HepG2 (cell line): Measurements from ENCODE around the gene MRPL36. TPM values are rescaled to one million over a fixed set of nuclear protein-coding genes. Genes with fewer than 3 reads are reported as not detected.

ENCODE experiments used
- ATAC-seq: fragments of 200-7000 bp; cut with Tn5 transposase; 3 replicates; pipeline ENCODE4 v1.9.1; 2020; ENCODE audit warnings: mild to moderate bottlenecking, moderate library complexity
- BruUV-seq: library from RNA; stranded (reverse); fragments of 400-500 nt; replicated peaks from 2 replicates; lab custom pipeline; 2021; lab: Mats Ljungman, UMichigan
- CTCF ChIA-PET: fragments of 300-600 bp; formaldehyde crosslinking; extraction: SDS; loops from one replicate; lab custom pipeline; 2021; ENCODE audit warnings: low total read pairs, inconsistent platforms, low intra/inter-chr PET ratio; lab: Yijun Ruan, JAX
- POLR2A ChIA-PET: fragments of 350-600 bp; sonication (Branson Sonifier 250); formaldehyde crosslinking; loops from one replicate; lab custom pipeline; 2020; ENCODE audit warnings: antibody characterized with exemption, inconsistent platforms; lab: Yijun Ruan, JAX
- DNase-seq: peaks from one replicate; pipeline ENCODE4 v3.0.0-alpha.2; 2015; ENCODE audit warnings: low spot score
- FAIRE-seq: peaks from 3 replicates; lab custom pipeline; 2011; peaks lifted over from hg19 to GRCh38; lab: Jason Lieb, UNC
- H2AFZ ChIP-seq: one replicate; pipeline ENCODE4 v1.6.1; 2011; ENCODE audit warnings: low read length, inconsistent platforms
- H3K27ac ChIP-seq: fragments of 300-600 bp; 3 replicates; pipeline ENCODE4 v1.8.0; 2011; ENCODE audit warnings: mixed run types, mild to moderate bottlenecking, mixed read lengths, low read length, inconsistent platforms; ENCODE audit not compliant: insufficient read depth; ENCODE audit errors: extremely low read length
- H3K27me3 ChIP-seq, 2 experiments: fragments of 200-600 bp in 1 of 2; 2 replicates in 1 of 2; 3 replicates in 1 of 2; pipeline versions ENCODE4 v1.6.0 to v1.8.0; 2011; ENCODE audit warnings: low read length in 2 of 2, mild to moderate bottlenecking in 2 of 2, moderate library complexity in 2 of 2, inconsistent platforms in 1 of 2; ENCODE audit not compliant: insufficient read depth in 2 of 2, control insufficient read depth in 1 of 2
- H3K36me3 ChIP-seq, 2 experiments: fragments of 200-600 bp in 1 of 2; replicated peaks in 1 of 2; 2 replicates in 1 of 2; 3 replicates in 1 of 2; pipeline versions ENCODE4 v1.5.1 to v1.8.0; 2011; ENCODE audit warnings: low read length in 2 of 2, inconsistent platforms in 1 of 2; ENCODE audit not compliant: insufficient read depth in 2 of 2, control insufficient read depth in 1 of 2
- H3K4me1 ChIP-seq: 2 replicates; pipeline ENCODE4 v1.5.1; 2012; ENCODE audit warnings: low read length, inconsistent platforms; ENCODE audit not compliant: insufficient read depth
- H3K4me2 ChIP-seq: 2 replicates; pipeline ENCODE4 v1.6.0; 2011; ENCODE audit warnings: low read depth, low read length, inconsistent platforms
- H3K4me3 ChIP-seq, 3 experiments: fragments of 200-600 bp in 1 of 3; sonication (generic), shearing (Covaris generic) in 1 of 3; replicated peaks in 1 of 3; 2 replicates each; pipeline ENCODE4 v1.5.1; 2011 to 2016; ENCODE audit warnings: low read length in 3 of 3, inconsistent platforms in 2 of 3, low read depth in 2 of 3, mild to moderate bottlenecking in 2 of 3, control low read depth in 1 of 3, mixed read lengths in 1 of 3; ENCODE audit not compliant: insufficient read depth in 1 of 3
- H3K79me2 ChIP-seq: one replicate; pipeline ENCODE4 v1.6.1; 2011; ENCODE audit warnings: low read length, inconsistent platforms; ENCODE audit not compliant: insufficient read depth
- H3K9ac ChIP-seq: 2 replicates; pipeline ENCODE4 v1.6.0; 2011; ENCODE audit warnings: mild to moderate bottlenecking, low read depth, low read length, inconsistent platforms; ENCODE audit not compliant: insufficient read depth
- H3K9me3 ChIP-seq: 2 replicates; pipeline ENCODE4 v1.5.1; 2012; ENCODE audit warnings: mild to moderate bottlenecking, low read length
- H4K20me1 ChIP-seq: 2 replicates; pipeline ENCODE4 v1.6.0; 2011; ENCODE audit warnings: inconsistent platforms, mild to moderate bottlenecking, low read length, moderate library complexity; ENCODE audit not compliant: insufficient read depth
- FOXP1 ChIP-seq, 2 experiments: fragments of 450-650 bp in 1 of 2; IDR thresholded peaks; 2 replicates each; pipeline ENCODE4 v1.6.1; 2017 to 2018; ENCODE audit warnings: antibody characterized with exemption in 1 of 2
- HNF4A ChIP-seq: sonication (generic); formaldehyde crosslinking; IDR thresholded peaks from 2 replicates; pipeline ENCODE4 v1.4.0; 2020; ENCODE audit warnings: missing genetic modification reagents
- HNRNPH1 ChIP-seq: fragments of 200-400 bp; formaldehyde crosslinking; optimal IDR thresholded peaks from 2 replicates; pipeline ENCODE3; 2017; ENCODE audit warnings: mild to moderate bottlenecking, low read depth, low read length
- ZNF674 ChIP-seq: sonication (generic); formaldehyde crosslinking; IDR thresholded peaks from 2 replicates; pipeline ENCODE4 v1.5.0; 2020; ENCODE audit warnings: low read depth, mild to moderate bottlenecking, missing genetic modification reagents
- WGBS: methylation state at CpG from one replicate; pipeline ENCODE4 v1.1.6; 2017; ENCODE audit warnings: low lambda C conversion rate; 5-methylcytosine and 5-hydroxymethylcytosine counted together
- in situ Hi-C: cut with HindIII; loops from 2 replicates; pipeline ENCODE4 v1.10.0; 2017; ENCODE audit warnings: low pct_unique_long_range_greater_than_20kb; ENCODE audit not compliant: extremely low pct_ligation_motif_present
- intact Hi-C: fragments of 100-400 bp; cut with micrococcal nuclease; formaldehyde crosslinking; loops from one replicate; pipeline ENCODE4 v1.10.0; 2022; ENCODE audit not compliant: unreplicated experiment
- polyA plus RNA-seq, 8 experiments: library from polyadenylated mRNA; depleted of rRNA in 3 of 8; stranded (reverse) in 7 of 8; unstranded in 1 of 8; fragments of >200 nt; fragmentation: Illumina TruSeq in 4 of 8; extraction: Trizol in 4 of 8; gene quantifications; 2 replicates each; pipeline versions ENCODE4 v1.2.1 to v1.2.3, GENCODE V29; 2011 to 2016; ENCODE audit warnings: low read depth in 4 of 8, missing spikeins in 1 of 8, mixed read lengths in 1 of 8; ENCODE audit not compliant: insufficient read depth in 1 of 8
- total RNA-seq, 5 experiments: library from RNA; depleted of rRNA; stranded (reverse); fragments of >200 nt; fragmentation: Illumina TruSeq; extraction: Trizol; gene quantifications; 2 replicates each; pipeline ENCODE4 v1.2.3, GENCODE V29; 2016; ENCODE audit warnings: low read depth in 1 of 5
- TF ChIP-seq, protein P1 (sequence below): sonication (generic); formaldehyde crosslinking; IDR thresholded peaks from 2 replicates; pipeline ENCODE4 v1.4.0; 2020; ENCODE audit warnings: missing genetic modification reagents
- TF ChIP-seq, protein P2 (sequence below): sonication (generic); formaldehyde crosslinking; IDR thresholded peaks from 2 replicates; pipeline ENCODE4 v1.5.0; 2020; ENCODE audit warnings: mild to moderate bottlenecking, missing genetic modification reagents

MRPL36 gene
- total and polyA plus RNA-seq, 2 of the 13 experiments (the other 11 are each of a cell fraction or from before 2014, with no cell fraction given): 71.3 to 113 TPM

DNA sequence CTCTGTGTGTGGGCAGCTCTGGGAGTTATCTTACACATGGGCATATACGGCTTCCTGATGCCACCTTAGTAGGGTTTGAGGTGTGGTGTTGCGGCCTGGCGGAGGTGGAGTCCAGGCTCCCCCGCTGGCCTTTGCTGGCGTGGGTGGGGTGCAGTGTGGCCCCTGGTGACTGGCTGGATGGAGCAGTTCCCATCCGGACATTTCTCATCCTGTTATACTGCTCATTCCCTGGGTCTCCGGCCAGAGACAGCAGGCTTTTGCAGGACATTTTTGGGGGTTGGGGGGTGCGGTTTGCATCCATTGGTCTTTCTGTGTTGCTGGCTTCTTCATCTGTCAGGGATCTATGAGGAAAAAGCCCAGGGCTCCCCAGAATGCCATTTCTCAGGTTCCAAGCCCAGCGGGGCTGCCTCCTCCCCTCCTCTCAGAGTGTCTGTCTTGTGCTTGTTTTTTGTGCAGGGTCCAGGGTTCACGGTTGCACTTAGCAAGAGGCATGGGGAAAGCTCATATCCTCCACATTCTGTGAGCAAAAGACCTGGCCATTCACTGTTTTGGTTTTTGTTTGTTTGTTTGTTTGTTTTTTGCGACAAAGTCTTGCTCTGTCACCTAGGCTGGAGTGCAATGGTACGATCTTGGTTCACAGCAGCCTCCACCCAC is 23.9 kb upstream of the MRPL36 start:
- Histone ChIP-seq H2AFZ (no peak overlapping the region), H3K4me2 (no peak overlapping the region; the same call in 1 of the 2 replicates), H4K20me1 (no peaks in the 10 kb centered on the region), H3K36me3 (peaks cover 8 to 38% of the 10 kb centered on the region in 2 experiments), H3K4me1 (peaks cover 10% of the 10 kb centered on the region), H3K79me2 (no peaks in the 10 kb centered on the region), H3K27ac (no peak overlapping the region), H3K9me3 (no peaks in the 10 kb centered on the region), H3K9ac (no peak overlapping the region), H3K4me3 (no peak overlapping the region), H3K27me3 (no peaks in the 10 kb centered on the region)
- FAIRE-seq (no peak), ATAC-seq (peak; percentile 76), DNase-seq (no peak)
- CTCF ChIA-PET: no interaction called here
- BruUV-seq: no TSS peak
- POLR2A ChIA-PET: no interaction called here
- TF ChIP-seq, protein P1, sequence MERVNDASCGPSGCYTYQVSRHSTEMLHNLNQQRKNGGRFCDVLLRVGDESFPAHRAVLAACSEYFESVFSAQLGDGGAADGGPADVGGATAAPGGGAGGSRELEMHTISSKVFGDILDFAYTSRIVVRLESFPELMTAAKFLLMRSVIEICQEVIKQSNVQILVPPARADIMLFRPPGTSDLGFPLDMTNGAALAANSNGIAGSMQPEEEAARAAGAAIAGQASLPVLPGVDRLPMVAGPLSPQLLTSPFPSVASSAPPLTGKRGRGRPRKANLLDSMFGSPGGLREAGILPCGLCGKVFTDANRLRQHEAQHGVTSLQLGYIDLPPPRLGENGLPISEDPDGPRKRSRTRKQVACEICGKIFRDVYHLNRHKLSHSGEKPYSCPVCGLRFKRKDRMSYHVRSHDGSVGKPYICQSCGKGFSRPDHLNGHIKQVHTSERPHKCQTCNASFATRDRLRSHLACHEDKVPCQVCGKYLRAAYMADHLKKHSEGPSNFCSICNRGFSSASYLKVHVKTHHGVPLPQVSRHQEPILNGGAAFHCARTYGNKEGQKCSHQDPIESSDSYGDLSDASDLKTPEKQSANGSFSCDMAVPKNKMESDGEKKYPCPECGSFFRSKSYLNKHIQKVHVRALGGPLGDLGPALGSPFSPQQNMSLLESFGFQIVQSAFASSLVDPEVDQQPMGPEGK (CRISPR knock-in tag): no peak
- TF ChIP-seq HNRNPH1 (no peak), FOXP1 (IDR thresholded peaks at IDR 0.05) (no peak), FOXP1 (CRISPR knock-in tag; IDR thresholded peaks at IDR 0.05) (0 out of 2 replicates have a peak, but pooled peaks have one; percentile 23), ZNF674 (no peak), HNF4A (peak; percentile 55)
- TF ChIP-seq, protein P2, sequence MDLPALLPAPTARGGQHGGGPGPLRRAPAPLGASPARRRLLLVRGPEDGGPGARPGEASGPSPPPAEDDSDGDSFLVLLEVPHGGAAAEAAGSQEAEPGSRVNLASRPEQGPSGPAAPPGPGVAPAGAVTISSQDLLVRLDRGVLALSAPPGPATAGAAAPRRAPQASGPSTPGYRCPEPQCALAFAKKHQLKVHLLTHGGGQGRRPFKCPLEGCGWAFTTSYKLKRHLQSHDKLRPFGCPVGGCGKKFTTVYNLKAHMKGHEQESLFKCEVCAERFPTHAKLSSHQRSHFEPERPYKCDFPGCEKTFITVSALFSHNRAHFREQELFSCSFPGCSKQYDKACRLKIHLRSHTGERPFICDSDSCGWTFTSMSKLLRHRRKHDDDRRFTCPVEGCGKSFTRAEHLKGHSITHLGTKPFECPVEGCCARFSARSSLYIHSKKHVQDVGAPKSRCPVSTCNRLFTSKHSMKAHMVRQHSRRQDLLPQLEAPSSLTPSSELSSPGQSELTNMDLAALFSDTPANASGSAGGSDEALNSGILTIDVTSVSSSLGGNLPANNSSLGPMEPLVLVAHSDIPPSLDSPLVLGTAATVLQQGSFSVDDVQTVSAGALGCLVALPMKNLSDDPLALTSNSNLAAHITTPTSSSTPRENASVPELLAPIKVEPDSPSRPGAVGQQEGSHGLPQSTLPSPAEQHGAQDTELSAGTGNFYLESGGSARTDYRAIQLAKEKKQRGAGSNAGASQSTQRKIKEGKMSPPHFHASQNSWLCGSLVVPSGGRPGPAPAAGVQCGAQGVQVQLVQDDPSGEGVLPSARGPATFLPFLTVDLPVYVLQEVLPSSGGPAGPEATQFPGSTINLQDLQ: no peak
- WGBS: 84% methylated on average over 12 of the region's 12 CpGs
- in situ Hi-C loops (no loop called here), intact Hi-C loops (no loop called here)
